Lower leg skin (tissue), 4 donors: ENCODE results near the gene WDFY4. TPM values are rescaled to one million over a fixed set of nuclear protein-coding genes. Genes with fewer than 3 reads are reported as not detected.

ENCODE experiments used
- DNase-seq, 2 donors: peaks; one replicate each; pipeline ENCODE4 v3.0.0-alpha.2; 2019; ENCODE audit warnings: low spot score in 2 of 2
- H3K4me3 ChIP-seq: fragments of 200-600 bp; sonication (generic); 2 replicates; pipeline ENCODE4 v1.5.1; 2017; ENCODE audit warnings: mild to moderate bottlenecking, low read depth; ENCODE audit not compliant: poor library complexity, severe bottlenecking
- CTCF ChIP-seq, 3 donors: fragments of 450-650 bp; IDR thresholded peaks; one replicate each; pipeline ENCODE4 v1.5.1; 2016; ENCODE audit warnings: antibody characterized with exemption in 3 of 3, mild to moderate bottlenecking in 3 of 3, moderate library complexity in 2 of 3
- POLR2A ChIP-seq, 2 donors: fragments of 450-650 bp; IDR thresholded peaks; one replicate each; pipeline ENCODE4 v1.6.1; 2016 to 2017; ENCODE audit warnings: antibody characterized with exemption in 2 of 2, mild to moderate bottlenecking in 1 of 2, moderate library complexity in 1 of 2
- WGBS, 2 donors: methylation state at CpG; one replicate each; pipeline ENCODE4 v1.1.5; 2018; 5-methylcytosine and 5-hydroxymethylcytosine counted together
- intact Hi-C: fragments of 100-400 bp; cut with DNase I; formaldehyde crosslinking; loops from one replicate; pipeline ENCODE4 v1.15.0; 2023; ENCODE audit warnings: low total_unique reads
- total RNA-seq, 4 donors: library from RNA; depleted of rRNA; stranded (reverse); fragments of >200 nt; gene quantifications; one replicate each; pipeline ENCODE4 v1.1.0, GENCODE V29; 2016

Gene WDFY4
- total RNA-seq, 4 donors from 2014 or later: 0.91 to 4.2 (median 1.1) TPM

GRCh38 chr10:48667960-48668590, 16.6 kb upstream of the WDFY4 start:
- intact Hi-C loops: no loop called here
- TF ChIP-seq CTCF (IDR thresholded peaks at IDR 0.05): no peak
- TF ChIP-seq POLR2A (IDR thresholded peaks at IDR 0.05): no peak
- no peak overlapping the region for H3K4me3 ChIP-seq
- WGBS, 2 donors: 83% methylated on average over 8 of the region's 8 CpGs
- DNase-seq: no peak

GRCh38 chr10:48670978-48671913, 13.4 kb upstream of the WDFY4 start:
- no peak for TF ChIP-seq CTCF (IDR thresholded peaks at IDR 0.05)
- 29 to 56% methylated on average over 28 of the region's 28 CpGs for WGBS, 2 donors
- H3K4me3 ChIP-seq: no peak overlapping the region
- DNase-seq: no peak
- intact Hi-C loops: no loop called here

- no peak for DNase-seq
- no peak overlapping the region for H3K4me3 ChIP-seq
- TF ChIP-seq POLR2A (IDR thresholded peaks at IDR 0.05) (no peak), CTCF (IDR thresholded peaks at IDR 0.05) (no peak)
- WGBS, 2 donors: 70 to 72% methylated on average over 22 to 24 of the region's 26 CpGs
- intact Hi-C loops: no loop called here
Measured at GRCh38 chr10:48671914-48672595, 12.6 kb upstream of the WDFY4 start.

- no peak for TF ChIP-seq CTCF (IDR thresholded peaks at IDR 0.05)
- TF ChIP-seq POLR2A (IDR thresholded peaks at IDR 0.05): no peak
Measured at GRCh38 chr10:48672596-48673265, 11.9 kb upstream of the WDFY4 start.

GRCh38 chr10:48677625-48678024, 7.0 kb upstream of the WDFY4 start:
- no peak for DNase-seq
- intact Hi-C loops: no loop called here
- TF ChIP-seq CTCF (IDR thresholded peaks at IDR 0.05): no peak
- no peak for TF ChIP-seq POLR2A (IDR thresholded peaks at IDR 0.05)
- no peak overlapping the region for H3K4me3 ChIP-seq
- 77 to 84% methylated on average over 2 of the region's 2 CpGs for WGBS, 2 donors

More at GRCh38 chr10:48672596-48673265, 11.9 kb upstream of the WDFY4 start:
- intact Hi-C loops: no loop called here
- no peak overlapping the region for H3K4me3 ChIP-seq
- DNase-seq: no peak
- 88 to 92% methylated on average over 9 of the region's 9 CpGs for WGBS, 2 donors
